ENCODE measurements around the gene TXNL4A.

DNA sequence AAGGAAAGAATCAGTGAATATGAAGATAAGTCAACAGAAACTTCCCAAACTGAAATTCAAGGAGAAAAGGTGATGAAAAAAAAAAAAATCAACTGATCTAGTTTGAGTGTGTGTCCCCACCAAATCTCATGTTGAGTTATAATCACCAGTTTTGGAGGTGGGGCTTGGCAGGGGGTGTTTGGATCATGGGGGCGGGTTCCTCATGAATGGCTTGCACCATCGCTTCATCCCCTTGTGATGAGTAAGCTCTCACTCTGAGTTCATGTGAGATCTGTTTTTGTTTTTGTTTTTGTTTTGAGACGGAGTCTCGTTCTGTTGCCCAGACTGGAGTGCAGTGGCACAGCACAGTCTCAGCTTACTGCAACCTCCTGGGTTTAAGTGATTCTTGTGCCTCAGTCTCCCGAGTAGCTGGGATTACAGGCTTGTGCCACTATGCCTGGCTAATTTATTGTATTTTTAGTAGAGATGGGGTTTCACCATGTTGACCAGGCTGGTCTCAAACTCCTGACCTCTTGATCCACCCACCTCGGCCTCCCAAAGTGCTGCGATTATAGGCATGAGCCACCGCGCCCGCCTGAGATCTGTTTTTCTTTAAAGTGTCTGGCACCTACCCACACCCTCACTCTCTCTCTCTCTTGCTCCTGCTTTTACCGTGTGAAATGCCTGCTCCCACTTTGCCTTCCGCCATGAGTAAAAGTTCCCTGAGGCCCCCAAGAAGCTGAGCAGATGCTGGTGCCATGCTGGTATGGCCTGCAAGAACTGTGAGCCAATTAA, 32.9 kb downstream of the TXNL4A start:
- TF ChIP-seq, protein P1, sequence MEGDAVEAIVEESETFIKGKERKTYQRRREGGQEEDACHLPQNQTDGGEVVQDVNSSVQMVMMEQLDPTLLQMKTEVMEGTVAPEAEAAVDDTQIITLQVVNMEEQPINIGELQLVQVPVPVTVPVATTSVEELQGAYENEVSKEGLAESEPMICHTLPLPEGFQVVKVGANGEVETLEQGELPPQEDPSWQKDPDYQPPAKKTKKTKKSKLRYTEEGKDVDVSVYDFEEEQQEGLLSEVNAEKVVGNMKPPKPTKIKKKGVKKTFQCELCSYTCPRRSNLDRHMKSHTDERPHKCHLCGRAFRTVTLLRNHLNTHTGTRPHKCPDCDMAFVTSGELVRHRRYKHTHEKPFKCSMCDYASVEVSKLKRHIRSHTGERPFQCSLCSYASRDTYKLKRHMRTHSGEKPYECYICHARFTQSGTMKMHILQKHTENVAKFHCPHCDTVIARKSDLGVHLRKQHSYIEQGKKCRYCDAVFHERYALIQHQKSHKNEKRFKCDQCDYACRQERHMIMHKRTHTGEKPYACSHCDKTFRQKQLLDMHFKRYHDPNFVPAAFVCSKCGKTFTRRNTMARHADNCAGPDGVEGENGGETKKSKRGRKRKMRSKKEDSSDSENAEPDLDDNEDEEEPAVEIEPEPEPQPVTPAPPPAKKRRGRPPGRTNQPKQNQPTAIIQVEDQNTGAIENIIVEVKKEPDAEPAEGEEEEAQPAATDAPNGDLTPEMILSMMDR (conservative IDR thresholded peaks at IDR 0.05 in 1 of 2, IDR thresholded peaks at IDR 0.05 in 1 of 2; ENCODE audit: low read depth in 1 of 2, low read length in 2 of 2) = no peak
- no peak for TF ChIP-seq EZH2 (IDR thresholded peaks at IDR 0.05; ENCODE audit: low read length, missing control alignments)

Data from fibroblast of lung (primary cell).